SK-N-SH (cell line): ENCODE data around the gene LRIF1.
A peak's percentile ranks its signal among the peaks of the same experiment; 100 is the strongest.

Experiments used
- EP300 ChIP-seq, 2 experiments: IDR thresholded peaks; 2 replicates each; pipeline versions ENCODE4 v1.4.0 to v1.6.1; 2012; ENCODE audit warnings: borderline replicate concordance in 1 of 2, low read depth in 1 of 2, low read length in 1 of 2
- FOSL2 ChIP-seq: IDR thresholded peaks from 2 replicates; pipeline ENCODE4 v1.4.0; 2012; ENCODE audit warnings: low read depth, mild to moderate bottlenecking, moderate library complexity, borderline replicate concordance
- FOXM1 ChIP-seq: IDR thresholded peaks from 2 replicates; pipeline ENCODE4 v1.4.0; 2012; ENCODE audit warnings: low read depth, mild to moderate bottlenecking
- MEF2A ChIP-seq: IDR thresholded peaks from 2 replicates; pipeline ENCODE4 v1.4.0; 2012; ENCODE audit warnings: low read depth, borderline replicate concordance
- PBX3 ChIP-seq: IDR thresholded peaks from 2 replicates; pipeline ENCODE4; 2012
- POLR2AphosphoS5 ChIP-seq: IDR thresholded peaks from 2 replicates; pipeline ENCODE4 v1.6.1; 2012; ENCODE audit warnings: low read depth, low read length
- RAD21 ChIP-seq: IDR thresholded peaks from 2 replicates; pipeline ENCODE4 v1.6.1; 2012; ENCODE audit warnings: mild to moderate bottlenecking, low read length
- RFX5 ChIP-seq: IDR thresholded peaks from 2 replicates; pipeline ENCODE4 v1.6.1; 2012; ENCODE audit warnings: mild to moderate bottlenecking, improper control_type of control experiment, low read length
- TEAD4 ChIP-seq: IDR thresholded peaks from 2 replicates; pipeline ENCODE4 v1.4.0; 2012; ENCODE audit warnings: mild to moderate bottlenecking, borderline replicate concordance; ENCODE audit not compliant: insufficient read depth
- YY1 ChIP-seq: IDR thresholded peaks from 2 replicates; pipeline ENCODE4 v1.4.0; 2012; ENCODE audit warnings: low read depth, mild to moderate bottlenecking
- ZBTB33 ChIP-seq: IDR thresholded peaks from 2 replicates; pipeline ENCODE4 v1.4.0; 2012; ENCODE audit warnings: low read depth, borderline replicate concordance
- TF ChIP-seq, protein P1 (sequence below): fragments of 200-600 bp; sonication (generic); IDR thresholded peaks from 2 replicates; pipeline ENCODE4 v1.6.1; 2017; ENCODE audit warnings: antibody characterized with exemption, mild to moderate bottlenecking, moderate library complexity
- TF ChIP-seq, protein P2 (sequence below): fragments of 150-350 bp; IDR thresholded peaks from 2 replicates; pipeline ENCODE4 v1.6.1; 2017; ENCODE audit warnings: antibody characterized with exemption, low read length, low read depth, borderline replicate concordance

DNA sequence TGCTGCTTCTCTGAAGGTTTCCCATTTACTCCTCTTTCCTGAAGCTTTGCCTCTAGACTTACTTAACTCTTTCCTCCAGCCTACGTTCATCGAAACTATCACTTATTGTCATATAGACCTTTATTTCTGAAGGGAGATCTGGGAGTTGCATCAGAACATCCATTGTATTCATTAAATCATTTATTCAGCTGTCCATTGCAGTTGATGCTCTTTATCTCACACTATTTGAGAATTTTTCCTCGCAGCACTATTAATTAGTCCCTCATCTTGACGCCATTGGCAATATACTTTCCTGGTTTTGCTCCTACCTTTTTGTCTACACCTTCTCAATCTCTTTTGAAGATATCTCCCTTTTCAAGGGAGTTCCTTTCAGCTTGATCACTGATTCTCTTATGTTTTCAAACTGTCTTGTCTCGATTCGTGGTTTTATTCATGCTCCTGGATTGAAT is 757 bp upstream of the LRIF1 start:
- TF ChIP-seq, protein P1, sequence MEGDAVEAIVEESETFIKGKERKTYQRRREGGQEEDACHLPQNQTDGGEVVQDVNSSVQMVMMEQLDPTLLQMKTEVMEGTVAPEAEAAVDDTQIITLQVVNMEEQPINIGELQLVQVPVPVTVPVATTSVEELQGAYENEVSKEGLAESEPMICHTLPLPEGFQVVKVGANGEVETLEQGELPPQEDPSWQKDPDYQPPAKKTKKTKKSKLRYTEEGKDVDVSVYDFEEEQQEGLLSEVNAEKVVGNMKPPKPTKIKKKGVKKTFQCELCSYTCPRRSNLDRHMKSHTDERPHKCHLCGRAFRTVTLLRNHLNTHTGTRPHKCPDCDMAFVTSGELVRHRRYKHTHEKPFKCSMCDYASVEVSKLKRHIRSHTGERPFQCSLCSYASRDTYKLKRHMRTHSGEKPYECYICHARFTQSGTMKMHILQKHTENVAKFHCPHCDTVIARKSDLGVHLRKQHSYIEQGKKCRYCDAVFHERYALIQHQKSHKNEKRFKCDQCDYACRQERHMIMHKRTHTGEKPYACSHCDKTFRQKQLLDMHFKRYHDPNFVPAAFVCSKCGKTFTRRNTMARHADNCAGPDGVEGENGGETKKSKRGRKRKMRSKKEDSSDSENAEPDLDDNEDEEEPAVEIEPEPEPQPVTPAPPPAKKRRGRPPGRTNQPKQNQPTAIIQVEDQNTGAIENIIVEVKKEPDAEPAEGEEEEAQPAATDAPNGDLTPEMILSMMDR, result no peak
- TF ChIP-seq FOSL2 (no peak), RFX5 (no peak), RAD21 (no peak), POLR2AphosphoS5 (no peak), MEF2A (no peak), PBX3 (no peak), ZBTB33 (no peak), YY1 (0 out of 2 replicates have a peak, but pooled peaks have one; percentile 45), EP300 (IDR thresholded peaks at IDR 0.05; ENCODE audit: borderline replicate concordance in 1 of 2, low read depth in 1 of 2, low read length in 1 of 2) (no peak), TEAD4 (no peak), FOXM1 (no peak)
- TF ChIP-seq, protein P2, sequence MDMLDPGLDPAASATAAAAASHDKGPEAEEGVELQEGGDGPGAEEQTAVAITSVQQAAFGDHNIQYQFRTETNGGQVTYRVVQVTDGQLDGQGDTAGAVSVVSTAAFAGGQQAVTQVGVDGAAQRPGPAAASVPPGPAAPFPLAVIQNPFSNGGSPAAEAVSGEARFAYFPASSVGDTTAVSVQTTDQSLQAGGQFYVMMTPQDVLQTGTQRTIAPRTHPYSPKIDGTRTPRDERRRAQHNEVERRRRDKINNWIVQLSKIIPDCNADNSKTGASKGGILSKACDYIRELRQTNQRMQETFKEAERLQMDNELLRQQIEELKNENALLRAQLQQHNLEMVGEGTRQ, result no peak
